ENCODE results near the gene CALHM4. TPM values are rescaled to one million over a fixed set of nuclear protein-coding genes. Genes with fewer than 3 reads are reported as not detected.

Gene CALHM4
- total and polyA plus RNA-seq, 2 of the 13 experiments (the other 11 are each of a cell fraction or from before 2014, with no cell fraction given) = not detected

DNA sequence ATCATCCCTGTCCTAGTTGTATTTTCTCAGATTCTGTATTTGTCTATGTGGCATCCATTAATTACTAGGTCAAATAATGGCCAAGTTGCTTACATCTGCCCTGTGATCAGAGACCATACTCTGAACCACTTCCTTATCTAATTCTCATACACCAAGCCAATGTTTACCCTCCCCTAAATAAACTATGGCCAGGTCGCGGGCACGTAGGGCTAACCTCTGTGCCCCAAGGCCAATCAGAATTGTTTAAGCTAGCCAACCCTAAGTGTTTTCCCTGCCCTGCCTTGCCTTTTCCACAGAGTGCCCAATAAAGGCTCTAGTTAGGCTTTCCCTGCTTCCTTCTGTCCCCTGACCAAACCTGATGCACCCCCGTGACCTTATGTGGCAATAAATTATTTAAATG lies 2.8 kb upstream of the CALHM4 start (continued):
- TF ChIP-seq, protein P1, sequence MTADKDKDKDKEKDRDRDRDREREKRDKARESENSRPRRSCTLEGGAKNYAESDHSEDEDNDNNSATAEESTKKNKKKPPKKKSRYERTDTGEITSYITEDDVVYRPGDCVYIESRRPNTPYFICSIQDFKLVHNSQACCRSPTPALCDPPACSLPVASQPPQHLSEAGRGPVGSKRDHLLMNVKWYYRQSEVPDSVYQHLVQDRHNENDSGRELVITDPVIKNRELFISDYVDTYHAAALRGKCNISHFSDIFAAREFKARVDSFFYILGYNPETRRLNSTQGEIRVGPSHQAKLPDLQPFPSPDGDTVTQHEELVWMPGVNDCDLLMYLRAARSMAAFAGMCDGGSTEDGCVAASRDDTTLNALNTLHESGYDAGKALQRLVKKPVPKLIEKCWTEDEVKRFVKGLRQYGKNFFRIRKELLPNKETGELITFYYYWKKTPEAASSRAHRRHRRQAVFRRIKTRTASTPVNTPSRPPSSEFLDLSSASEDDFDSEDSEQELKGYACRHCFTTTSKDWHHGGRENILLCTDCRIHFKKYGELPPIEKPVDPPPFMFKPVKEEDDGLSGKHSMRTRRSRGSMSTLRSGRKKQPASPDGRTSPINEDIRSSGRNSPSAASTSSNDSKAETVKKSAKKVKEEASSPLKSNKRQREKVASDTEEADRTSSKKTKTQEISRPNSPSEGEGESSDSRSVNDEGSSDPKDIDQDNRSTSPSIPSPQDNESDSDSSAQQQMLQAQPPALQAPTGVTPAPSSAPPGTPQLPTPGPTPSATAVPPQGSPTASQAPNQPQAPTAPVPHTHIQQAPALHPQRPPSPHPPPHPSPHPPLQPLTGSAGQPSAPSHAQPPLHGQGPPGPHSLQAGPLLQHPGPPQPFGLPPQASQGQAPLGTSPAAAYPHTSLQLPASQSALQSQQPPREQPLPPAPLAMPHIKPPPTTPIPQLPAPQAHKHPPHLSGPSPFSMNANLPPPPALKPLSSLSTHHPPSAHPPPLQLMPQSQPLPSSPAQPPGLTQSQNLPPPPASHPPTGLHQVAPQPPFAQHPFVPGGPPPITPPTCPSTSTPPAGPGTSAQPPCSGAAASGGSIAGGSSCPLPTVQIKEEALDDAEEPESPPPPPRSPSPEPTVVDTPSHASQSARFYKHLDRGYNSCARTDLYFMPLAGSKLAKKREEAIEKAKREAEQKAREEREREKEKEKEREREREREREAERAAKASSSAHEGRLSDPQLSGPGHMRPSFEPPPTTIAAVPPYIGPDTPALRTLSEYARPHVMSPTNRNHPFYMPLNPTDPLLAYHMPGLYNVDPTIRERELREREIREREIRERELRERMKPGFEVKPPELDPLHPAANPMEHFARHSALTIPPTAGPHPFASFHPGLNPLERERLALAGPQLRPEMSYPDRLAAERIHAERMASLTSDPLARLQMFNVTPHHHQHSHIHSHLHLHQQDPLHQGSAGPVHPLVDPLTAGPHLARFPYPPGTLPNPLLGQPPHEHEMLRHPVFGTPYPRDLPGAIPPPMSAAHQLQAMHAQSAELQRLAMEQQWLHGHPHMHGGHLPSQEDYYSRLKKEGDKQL (CRISPR knock-in tag; IDR thresholded peaks at IDR 0.05; ENCODE audit: low read depth) = peak; percentile 76
- TF ChIP-seq FOXK2 (IDR thresholded peaks at IDR 0.05) (no peak), ZMAT3 (CRISPR knock-in tag; conservative IDR thresholded peaks at IDR 0.05) (0 out of 2 replicates have a peak, but pooled peaks have one; percentile 8), FOXO1 (CRISPR knock-in tag; IDR thresholded peaks at IDR 0.05) (peak; percentile 62; the same call in 1 of the 2 replicates), HCFC1 (IDR thresholded peaks at IDR 0.05; ENCODE audit: low read depth, low read length) (no peak), ZNF343 (CRISPR knock-in tag; IDR thresholded peaks at IDR 0.05) (no peak), ZMYM4 (CRISPR knock-in tag; IDR thresholded peaks at IDR 0.05) (peak; percentile 94), SMAD3 (CRISPR knock-in tag; IDR thresholded peaks at IDR 0.05) (0 out of 2 replicates have a peak, but pooled peaks have one; percentile 40), SMARCE1 (IDR thresholded peaks at IDR 0.05; ENCODE audit: borderline replicate concordance) (no peak), GATAD2A (CRISPR knock-in tag; IDR thresholded peaks at IDR 0.05) (peak; percentile 79), ZNF790 (CRISPR knock-in tag; IDR thresholded peaks at IDR 0.05; ENCODE audit: borderline replicate concordance) (no peak), ZNF547 (CRISPR knock-in tag; IDR thresholded peaks at IDR 0.05) (no peak), SIX1 (CRISPR knock-in tag; IDR thresholded peaks at IDR 0.05; ENCODE audit: borderline replicate concordance) (no peak), NFKBIZ (CRISPR knock-in tag; IDR thresholded peaks at IDR 0.05) (no peak), NFYB (CRISPR knock-in tag; IDR thresholded peaks at IDR 0.05) (peak; percentile 56), MTA1 (CRISPR knock-in tag; IDR thresholded peaks at IDR 0.05; ENCODE audit: borderline replicate concordance) (no peak), HNRNPUL1 (IDR thresholded peaks at IDR 0.05; ENCODE audit: low read depth, low read length) (no peak)
- TF ChIP-seq, protein P2, sequence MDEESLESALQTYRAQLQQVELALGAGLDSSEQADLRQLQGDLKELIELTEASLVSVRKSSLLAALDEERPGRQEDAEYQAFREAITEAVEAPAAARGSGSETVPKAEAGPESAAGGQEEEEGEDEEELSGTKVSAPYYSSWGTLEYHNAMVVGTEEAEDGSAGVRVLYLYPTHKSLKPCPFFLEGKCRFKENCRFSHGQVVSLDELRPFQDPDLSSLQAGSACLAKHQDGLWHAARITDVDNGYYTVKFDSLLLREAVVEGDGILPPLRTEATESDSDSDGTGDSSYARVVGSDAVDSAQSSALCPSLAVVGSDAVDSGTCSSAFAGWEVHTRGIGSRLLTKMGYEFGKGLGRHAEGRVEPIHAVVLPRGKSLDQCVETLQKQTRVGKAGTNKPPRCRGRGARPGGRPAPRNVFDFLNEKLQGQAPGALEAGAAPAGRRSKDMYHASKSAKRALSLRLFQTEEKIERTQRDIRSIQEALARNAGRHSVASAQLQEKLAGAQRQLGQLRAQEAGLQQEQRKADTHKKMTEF (CRISPR knock-in tag; IDR thresholded peaks at IDR 0.05) = peak; percentile 58
- TF ChIP-seq, protein P3, sequence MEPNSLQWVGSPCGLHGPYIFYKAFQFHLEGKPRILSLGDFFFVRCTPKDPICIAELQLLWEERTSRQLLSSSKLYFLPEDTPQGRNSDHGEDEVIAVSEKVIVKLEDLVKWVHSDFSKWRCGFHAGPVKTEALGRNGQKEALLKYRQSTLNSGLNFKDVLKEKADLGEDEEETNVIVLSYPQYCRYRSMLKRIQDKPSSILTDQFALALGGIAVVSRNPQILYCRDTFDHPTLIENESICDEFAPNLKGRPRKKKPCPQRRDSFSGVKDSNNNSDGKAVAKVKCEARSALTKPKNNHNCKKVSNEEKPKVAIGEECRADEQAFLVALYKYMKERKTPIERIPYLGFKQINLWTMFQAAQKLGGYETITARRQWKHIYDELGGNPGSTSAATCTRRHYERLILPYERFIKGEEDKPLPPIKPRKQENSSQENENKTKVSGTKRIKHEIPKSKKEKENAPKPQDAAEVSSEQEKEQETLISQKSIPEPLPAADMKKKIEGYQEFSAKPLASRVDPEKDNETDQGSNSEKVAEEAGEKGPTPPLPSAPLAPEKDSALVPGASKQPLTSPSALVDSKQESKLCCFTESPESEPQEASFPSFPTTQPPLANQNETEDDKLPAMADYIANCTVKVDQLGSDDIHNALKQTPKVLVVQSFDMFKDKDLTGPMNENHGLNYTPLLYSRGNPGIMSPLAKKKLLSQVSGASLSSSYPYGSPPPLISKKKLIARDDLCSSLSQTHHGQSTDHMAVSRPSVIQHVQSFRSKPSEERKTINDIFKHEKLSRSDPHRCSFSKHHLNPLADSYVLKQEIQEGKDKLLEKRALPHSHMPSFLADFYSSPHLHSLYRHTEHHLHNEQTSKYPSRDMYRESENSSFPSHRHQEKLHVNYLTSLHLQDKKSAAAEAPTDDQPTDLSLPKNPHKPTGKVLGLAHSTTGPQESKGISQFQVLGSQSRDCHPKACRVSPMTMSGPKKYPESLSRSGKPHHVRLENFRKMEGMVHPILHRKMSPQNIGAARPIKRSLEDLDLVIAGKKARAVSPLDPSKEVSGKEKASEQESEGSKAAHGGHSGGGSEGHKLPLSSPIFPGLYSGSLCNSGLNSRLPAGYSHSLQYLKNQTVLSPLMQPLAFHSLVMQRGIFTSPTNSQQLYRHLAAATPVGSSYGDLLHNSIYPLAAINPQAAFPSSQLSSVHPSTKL (CRISPR knock-in tag; IDR thresholded peaks at IDR 0.05) = peak; percentile 89
- TF ChIP-seq, protein P4, sequence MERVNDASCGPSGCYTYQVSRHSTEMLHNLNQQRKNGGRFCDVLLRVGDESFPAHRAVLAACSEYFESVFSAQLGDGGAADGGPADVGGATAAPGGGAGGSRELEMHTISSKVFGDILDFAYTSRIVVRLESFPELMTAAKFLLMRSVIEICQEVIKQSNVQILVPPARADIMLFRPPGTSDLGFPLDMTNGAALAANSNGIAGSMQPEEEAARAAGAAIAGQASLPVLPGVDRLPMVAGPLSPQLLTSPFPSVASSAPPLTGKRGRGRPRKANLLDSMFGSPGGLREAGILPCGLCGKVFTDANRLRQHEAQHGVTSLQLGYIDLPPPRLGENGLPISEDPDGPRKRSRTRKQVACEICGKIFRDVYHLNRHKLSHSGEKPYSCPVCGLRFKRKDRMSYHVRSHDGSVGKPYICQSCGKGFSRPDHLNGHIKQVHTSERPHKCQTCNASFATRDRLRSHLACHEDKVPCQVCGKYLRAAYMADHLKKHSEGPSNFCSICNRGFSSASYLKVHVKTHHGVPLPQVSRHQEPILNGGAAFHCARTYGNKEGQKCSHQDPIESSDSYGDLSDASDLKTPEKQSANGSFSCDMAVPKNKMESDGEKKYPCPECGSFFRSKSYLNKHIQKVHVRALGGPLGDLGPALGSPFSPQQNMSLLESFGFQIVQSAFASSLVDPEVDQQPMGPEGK (CRISPR knock-in tag; IDR thresholded peaks at IDR 0.05) = no peak
